CD14-positive monocyte (primary cell): ENCODE results near the gene COL2A1. TPM values are rescaled to one million over a fixed set of nuclear protein-coding genes. Genes with fewer than 3 reads are reported as not detected.

Experiments used
- DNase-seq, 3 donors: peaks; one replicate each; pipeline ENCODE4 v3.0.0-alpha.2; 2011 to 2022
- H2AFZ ChIP-seq: 2 replicates; pipeline ENCODE4 v1.6.0; 2012; ENCODE audit warnings: mild to moderate bottlenecking, low read depth, low read length, inconsistent platforms; ENCODE audit not compliant: insufficient read depth, poor library complexity, severe bottlenecking
- H3K27ac ChIP-seq, 2 donors: 1 replicate in 1 of 2; 2 replicates in 1 of 2; pipeline ENCODE4 v1.5.1; 2012 to 2013; ENCODE audit warnings: low read length in 2 of 2, control low read depth in 1 of 2, inconsistent platforms in 1 of 2, low read depth in 1 of 2, mild to moderate bottlenecking in 1 of 2
- H3K27me3 ChIP-seq, 2 donors: one replicate each; pipeline versions ENCODE4 v1.6.0 to v1.6.1; 2011 to 2013; ENCODE audit warnings: low read length in 2 of 2; ENCODE audit not compliant: control insufficient read depth in 2 of 2, insufficient read depth in 2 of 2
- H3K36me3 ChIP-seq, 2 donors: replicated peaks in 1 of 2; 1 replicate in 1 of 2; 2 replicates in 1 of 2; pipeline versions ENCODE4 v1.5.1 to v1.6.1; 2012 to 2013; ENCODE audit warnings: low read length in 2 of 2, control low read depth in 1 of 2, inconsistent platforms in 1 of 2, mild to moderate bottlenecking in 1 of 2; ENCODE audit not compliant: insufficient read depth in 2 of 2, control insufficient read depth in 1 of 2
- H3K4me1 ChIP-seq, 2 donors: 1 replicate in 1 of 2; 2 replicates in 1 of 2; pipeline versions ENCODE4 v1.5.1 to v1.6.1; 2012 to 2013; ENCODE audit warnings: low read length in 2 of 2, control low read depth in 1 of 2, inconsistent platforms in 1 of 2, mild to moderate bottlenecking in 1 of 2, moderate library complexity in 1 of 2; ENCODE audit not compliant: insufficient read depth in 2 of 2, control insufficient read depth in 1 of 2
- H3K4me2 ChIP-seq: replicated peaks from 2 replicates; pipeline ENCODE3; 2012; ENCODE audit warnings: low read length, moderate library complexity, mild to moderate bottlenecking; ENCODE audit not compliant: poor library complexity, severe bottlenecking; ENCODE audit errors: extremely low read depth
- H3K4me3 ChIP-seq, 3 experiments: fragments of 200-600 bp in 1 of 3; sonication (generic) in 1 of 3; replicated peaks in 1 of 3; 1 replicate in 2 of 3; 2 replicates in 1 of 3; pipeline ENCODE4 v1.5.1; 2011 to 2013; ENCODE audit warnings: low read length in 3 of 3, mild to moderate bottlenecking in 3 of 3, control low read depth in 2 of 3, low read depth in 2 of 3, inconsistent platforms in 1 of 3, moderate library complexity in 1 of 3
- H3K79me2 ChIP-seq: 2 replicates; pipeline ENCODE4 v1.6.0; 2012; ENCODE audit warnings: mild to moderate bottlenecking, control low read depth, inconsistent platforms, low read length, moderate library complexity; ENCODE audit not compliant: insufficient read depth
- H3K9ac ChIP-seq: 2 replicates; pipeline ENCODE4 v1.6.0; 2017; ENCODE audit warnings: low read length, mild to moderate bottlenecking; ENCODE audit not compliant: insufficient read depth, poor library complexity, severe bottlenecking
- H3K9me3 ChIP-seq, 2 donors: replicated peaks in 1 of 2; 1 replicate in 1 of 2; 2 replicates in 1 of 2; pipeline versions ENCODE4 v1.5.1 to v1.6.1; 2012 to 2013; ENCODE audit warnings: low read length in 2 of 2, control low read depth in 1 of 2; ENCODE audit not compliant: control insufficient read depth in 1 of 2, insufficient read depth in 1 of 2
- H4K20me1 ChIP-seq: 2 replicates; pipeline ENCODE4 v1.6.0; 2012; ENCODE audit warnings: mild to moderate bottlenecking, low read length, control low read depth, moderate library complexity; ENCODE audit not compliant: insufficient read depth
- H3K27ac Mint-ChIP-seq, 7 donors: one replicate each; pipeline ENCODE4 v1.8.0; 2020; ENCODE audit warnings: mild to moderate bottlenecking in 7 of 7, mixed read lengths in 7 of 7, moderate library complexity in 6 of 7, inconsistent platforms in 2 of 7
- H3K27me3 Mint-ChIP-seq, 3 donors: one replicate each; pipeline ENCODE4 v1.8.0; 2021 to 2022; ENCODE audit warnings: low read depth in 3 of 3, mild to moderate bottlenecking in 3 of 3, mixed read lengths in 3 of 3, moderate library complexity in 3 of 3, inconsistent platforms in 1 of 3
- H3K36me3 Mint-ChIP-seq, 2 donors: one replicate each; pipeline ENCODE4 v1.8.0; 2020; ENCODE audit warnings: mixed read lengths in 2 of 2, inconsistent platforms in 1 of 2, mild to moderate bottlenecking in 1 of 2
- H3K4me1 Mint-ChIP-seq: one replicate; pipeline ENCODE4 v1.8.0; 2020; ENCODE audit warnings: mild to moderate bottlenecking, mixed read lengths
- H3K4me3 Mint-ChIP-seq, 2 donors: one replicate each; pipeline ENCODE4 v1.8.0; 2020; ENCODE audit warnings: mild to moderate bottlenecking in 2 of 2, mixed read lengths in 2 of 2, moderate library complexity in 1 of 2
- H3K9me3 Mint-ChIP-seq, 7 donors: one replicate each; pipeline ENCODE4 v1.8.0; 2020 to 2022; ENCODE audit warnings: mixed read lengths in 7 of 7, mild to moderate bottlenecking in 6 of 7, moderate library complexity in 6 of 7, inconsistent platforms in 2 of 7
- CTCF ChIP-seq: fragments of 200-600 bp; IDR thresholded peaks from one replicate; pipeline ENCODE4 v1.8.0; 2022; ENCODE audit warnings: antibody characterized with exemption, mild to moderate bottlenecking
- WGBS: methylation state at CpG from one replicate; pipeline ENCODE4 v1.1.5; 2013; ENCODE audit warnings: missing lambda C conversion rate; ENCODE audit not compliant: insufficient coverage; 5-methylcytosine and 5-hydroxymethylcytosine counted together
- intact Hi-C, 2 donors: fragments of 100-400 bp; cut with micrococcal nuclease; formaldehyde crosslinking; loops; one replicate each; pipeline versions ENCODE4 v1.15.0 to v1.15.1; 2023
- polyA plus RNA-seq, 3 donors: library from polyadenylated mRNA; depleted of rRNA in 1 of 3; unstranded in 2 of 3; stranded (reverse) in 1 of 3; fragments of 300-500 nt in 2 of 3; fragments of >200 nt in 1 of 3; fragmentation: Illumina TruSeq in 2 of 3; gene quantifications; 1 replicate in 2 of 3; 2 replicates in 1 of 3; pipeline ENCODE4 v1.2.3, GENCODE V29; 2012 to 2021

The COL2A1 gene
- polyA plus RNA-seq, 3 donors = not detected

GRCh38 chr12:47983541-47984115 is 20.6 kb downstream of the COL2A1 start:
- no peak overlapping the region for H3K9ac ChIP-seq
- peaks cover 7 to 18% (median 17%) of the 10 kb centered on the region in 3 donors for H3K27me3 Mint-ChIP-seq
- no peaks in the 10 kb centered on the region for H3K36me3 ChIP-seq
- H3K36me3 Mint-ChIP-seq = no peaks in the 10 kb centered on the region
- no peaks in the 10 kb centered on the region for H3K9me3 Mint-ChIP-seq
- 94% methylated on average over 5 of the region's 5 CpGs for WGBS
- H3K27ac ChIP-seq = no peak overlapping the region
- H3K27me3 ChIP-seq = no peaks in the 10 kb centered on the region
- intact Hi-C loops = no loop called here
- no peak for TF ChIP-seq CTCF
- H3K4me1 Mint-ChIP-seq = no peaks in the 10 kb centered on the region
- no peak overlapping the region for H3K4me3 Mint-ChIP-seq
- H2AFZ ChIP-seq = no peak overlapping the region
- no peaks in the 10 kb centered on the region for H3K9me3 ChIP-seq
- no peak overlapping the region for H3K27ac Mint-ChIP-seq
- no peak overlapping the region for H3K4me3 ChIP-seq
- H3K4me2 ChIP-seq = no peak overlapping the region
- no peaks in the 10 kb centered on the region for H3K4me1 ChIP-seq
- H3K79me2 ChIP-seq = no peaks in the 10 kb centered on the region
- H4K20me1 ChIP-seq = no peaks in the 10 kb centered on the region
- DNase-seq = no peak

- Mint-ChIP-seq H3K36me3 (no peaks in the 10 kb centered on the region), H3K9me3 (no peaks in the 10 kb centered on the region), H3K4me3 (no peak overlapping the region), H3K27ac (peak overlapping the region in 1 of 7 donors; percentile 2), H3K27me3 (peaks cover 5 to 12% (median 10%) of the 10 kb centered on the region in 3 donors), H3K4me1 (no peaks in the 10 kb centered on the region)
- no peak for TF ChIP-seq CTCF
- Histone ChIP-seq H3K4me2 (no peak overlapping the region), H4K20me1 (no peaks in the 10 kb centered on the region), H3K9ac (no peak overlapping the region), H3K36me3 (no peaks in the 10 kb centered on the region), H2AFZ (no peak overlapping the region), H3K4me3 (no peak overlapping the region), H3K9me3 (no peaks in the 10 kb centered on the region), H3K27ac (no peak overlapping the region), H3K79me2 (no peaks in the 10 kb centered on the region), H3K27me3 (no peaks in the 10 kb centered on the region), H3K4me1 (no peaks in the 10 kb centered on the region)
- intact Hi-C loops = no loop called here
- no peak for DNase-seq
- WGBS = 100% methylated on average over 5 of the region's 11 CpGs
Measured at GRCh38 chr12:47982770-47983169, 21.5 kb downstream of the COL2A1 start.
